Uterus (tissue), 4 donors: ENCODE measurements around the gene CEP250. TPM values are rescaled to one million over a fixed set of nuclear protein-coding genes. Genes with fewer than 3 reads are reported as not detected.

Experiments
- DNase-seq, 2 donors: peaks; one replicate each; pipeline ENCODE4 v3.0.0-alpha.2; 2019 to 2020
- H3K27ac ChIP-seq, 2 donors: fragments of 200-600 bp; sonication (generic); 1 replicate in 1 of 2; 2 replicates in 1 of 2; pipeline ENCODE4 v1.5.1; 2016 to 2018
- H3K27me3 ChIP-seq, 2 donors: fragments of 200-600 bp; sonication (generic); one replicate each; pipeline ENCODE4 v1.5.1; 2018 to 2019; ENCODE audit warnings: control low read depth in 1 of 2
- H3K36me3 ChIP-seq, 2 donors: fragments of 200-600 bp; sonication (generic); one replicate each; pipeline ENCODE4 v1.5.1; 2019; ENCODE audit warnings: control low read depth in 1 of 2
- H3K4me1 ChIP-seq, 2 donors: fragments of 200-600 bp; sonication (generic); one replicate each; pipeline ENCODE4 v1.5.1; 2018 to 2019; ENCODE audit warnings: control low read depth in 1 of 2
- H3K4me3 ChIP-seq, 2 donors: fragments of 200-600 bp; sonication (generic); 1 replicate in 1 of 2; 2 replicates in 1 of 2; pipeline ENCODE4 v1.5.1; 2018 to 2019; ENCODE audit warnings: mild to moderate bottlenecking in 1 of 2
- H3K9me3 ChIP-seq, 2 donors: fragments of 200-600 bp; sonication (generic); one replicate each; pipeline ENCODE4 v1.5.1; 2019; ENCODE audit warnings: control low read depth in 1 of 2
- POLR2A ChIP-seq, 2 donors: fragments of 450-650 bp; IDR thresholded peaks; one replicate each; pipeline ENCODE4 v1.6.1; 2016; ENCODE audit warnings: antibody characterized with exemption in 2 of 2, mild to moderate bottlenecking in 1 of 2, moderate library complexity in 1 of 2
- intact Hi-C: fragments of 100-400 bp; cut with DNase I; formaldehyde crosslinking; loops from one replicate; pipeline ENCODE4 v1.15.1; 2023; ENCODE audit warnings: low total_unique reads
- total RNA-seq, 4 donors: library from RNA; depleted of rRNA in 3 of 4; stranded (reverse); fragments of >200 nt in 3 of 4; gene quantifications; one replicate each; pipeline versions ENCODE4 v1.1.0 to v1.2.4, GENCODE V29; 2014 to 2023
- TF ChIP-seq, protein P1 (sequence below), 4 experiments: fragments of 200-600 bp in 2 of 4; fragments of 450-650 bp in 2 of 4; sonication (generic) in 2 of 4; IDR thresholded peaks; one replicate each; pipeline ENCODE4 v1.5.1; 2016 to 2019; ENCODE audit warnings: antibody characterized with exemption in 4 of 4, mild to moderate bottlenecking in 2 of 4, moderate library complexity in 1 of 4
- donor health status: DM: yes; HTN: yes; CAD: no.

CEP250 gene
- total RNA-seq, 4 donors from 2014 or later, result 9.2 to 44.2 (median 41.5) TPM

DNA sequence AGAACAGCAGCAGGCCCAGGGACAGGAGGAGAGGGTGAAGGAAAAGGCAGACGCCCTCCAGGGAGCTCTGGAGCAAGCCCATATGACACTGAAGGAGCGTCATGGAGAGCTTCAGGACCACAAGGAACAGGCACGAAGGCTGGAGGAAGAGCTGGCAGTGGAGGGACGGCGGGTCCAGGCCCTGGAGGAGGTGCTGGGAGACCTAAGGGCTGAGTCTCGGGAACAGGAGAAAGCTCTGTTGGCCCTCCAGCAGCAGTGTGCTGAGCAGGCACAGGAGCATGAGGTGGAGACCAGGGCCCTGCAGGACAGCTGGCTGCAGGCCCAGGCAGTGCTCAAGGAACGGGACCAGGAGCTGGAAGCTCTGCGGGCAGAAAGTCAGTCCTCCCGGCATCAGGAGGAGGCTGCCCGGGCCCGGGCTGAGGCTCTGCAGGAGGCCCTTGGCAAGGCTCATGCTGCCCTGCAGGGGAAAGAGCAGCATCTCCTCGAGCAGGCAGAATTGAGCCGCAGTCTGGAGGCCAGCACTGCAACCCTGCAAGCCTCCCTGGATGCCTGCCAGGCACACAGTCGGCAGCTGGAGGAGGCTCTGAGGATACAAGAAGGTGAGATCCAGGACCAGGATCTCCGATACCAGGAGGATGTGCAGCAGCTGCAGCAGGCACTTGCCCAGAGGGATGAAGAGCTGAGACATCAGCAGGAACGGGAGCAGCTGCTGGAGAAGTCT is 48.6 kb downstream of the CEP250 start:
- H3K36me3 ChIP-seq, result no peaks in the 10 kb centered on the region
- no peak overlapping the region for H3K27ac ChIP-seq
- H3K27me3 ChIP-seq, result no peaks in the 10 kb centered on the region
- intact Hi-C loops, result no loop called here
- H3K4me1 ChIP-seq, result no peaks in the 10 kb centered on the region
- TF ChIP-seq POLR2A (IDR thresholded peaks at IDR 0.05), result no peak
- no peak overlapping the region for H3K4me3 ChIP-seq
- no peaks in the 10 kb centered on the region for H3K9me3 ChIP-seq
- DNase-seq, result peak in 1 of 2 donors; percentile 58

DNA sequence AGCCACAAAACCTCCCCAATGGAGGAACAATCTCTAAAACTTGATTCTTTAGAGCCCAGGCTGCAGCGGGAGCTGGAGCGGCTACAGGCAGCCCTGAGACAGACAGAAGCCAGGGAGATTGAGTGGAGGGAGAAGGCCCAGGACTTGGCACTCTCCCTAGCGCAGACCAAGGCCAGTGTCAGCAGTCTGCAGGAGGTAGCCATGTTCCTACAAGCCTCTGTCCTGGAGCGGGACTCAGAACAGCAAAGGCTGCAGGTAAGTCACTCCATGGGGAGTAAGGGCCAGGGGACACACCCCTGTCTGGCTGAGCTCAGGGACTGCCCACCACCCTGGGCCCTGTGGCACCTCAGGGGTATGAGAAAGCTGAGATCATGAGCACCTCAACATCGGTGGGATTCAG is 49.4 kb downstream of the CEP250 start:
- H3K27me3 ChIP-seq, result no peaks in the 10 kb centered on the region
- H3K36me3 ChIP-seq, result no peaks in the 10 kb centered on the region
- TF ChIP-seq, protein P1, sequence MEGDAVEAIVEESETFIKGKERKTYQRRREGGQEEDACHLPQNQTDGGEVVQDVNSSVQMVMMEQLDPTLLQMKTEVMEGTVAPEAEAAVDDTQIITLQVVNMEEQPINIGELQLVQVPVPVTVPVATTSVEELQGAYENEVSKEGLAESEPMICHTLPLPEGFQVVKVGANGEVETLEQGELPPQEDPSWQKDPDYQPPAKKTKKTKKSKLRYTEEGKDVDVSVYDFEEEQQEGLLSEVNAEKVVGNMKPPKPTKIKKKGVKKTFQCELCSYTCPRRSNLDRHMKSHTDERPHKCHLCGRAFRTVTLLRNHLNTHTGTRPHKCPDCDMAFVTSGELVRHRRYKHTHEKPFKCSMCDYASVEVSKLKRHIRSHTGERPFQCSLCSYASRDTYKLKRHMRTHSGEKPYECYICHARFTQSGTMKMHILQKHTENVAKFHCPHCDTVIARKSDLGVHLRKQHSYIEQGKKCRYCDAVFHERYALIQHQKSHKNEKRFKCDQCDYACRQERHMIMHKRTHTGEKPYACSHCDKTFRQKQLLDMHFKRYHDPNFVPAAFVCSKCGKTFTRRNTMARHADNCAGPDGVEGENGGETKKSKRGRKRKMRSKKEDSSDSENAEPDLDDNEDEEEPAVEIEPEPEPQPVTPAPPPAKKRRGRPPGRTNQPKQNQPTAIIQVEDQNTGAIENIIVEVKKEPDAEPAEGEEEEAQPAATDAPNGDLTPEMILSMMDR (IDR thresholded peaks at IDR 0.05), result no peak
- intact Hi-C loops, result no loop called here
- DNase-seq, result no peak
- no peaks in the 10 kb centered on the region for H3K4me1 ChIP-seq
- no peak overlapping the region for H3K4me3 ChIP-seq
- no peaks in the 10 kb centered on the region for H3K9me3 ChIP-seq
- H3K27ac ChIP-seq, result no peak overlapping the region

DNA sequence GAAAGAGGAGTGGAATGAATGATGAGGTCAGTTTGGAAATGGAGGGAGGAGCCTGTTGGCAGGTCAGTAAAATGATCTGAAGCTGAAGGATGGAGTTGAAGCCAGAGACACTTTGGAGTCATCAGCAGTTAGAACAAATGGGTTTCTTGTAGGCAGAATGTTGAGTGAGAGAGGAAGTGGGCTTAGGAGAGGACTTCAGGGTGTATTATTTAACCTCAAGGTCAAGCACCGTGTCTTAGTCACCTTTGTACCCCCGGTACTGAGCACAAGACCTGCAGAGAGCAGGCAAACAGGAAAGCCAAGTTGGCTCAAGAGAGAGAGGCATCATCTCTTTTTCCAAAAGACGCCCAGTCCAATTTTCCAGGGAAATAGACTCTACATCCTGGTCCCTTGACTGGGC is 50.8 kb downstream of the CEP250 start:
- no peaks in the 10 kb centered on the region for H3K36me3 ChIP-seq
- H3K27ac ChIP-seq, result no peak overlapping the region
- TF ChIP-seq POLR2A (IDR thresholded peaks at IDR 0.05), result no peak
- TF ChIP-seq, protein P1 (IDR thresholded peaks at IDR 0.05), result no peak

DNA sequence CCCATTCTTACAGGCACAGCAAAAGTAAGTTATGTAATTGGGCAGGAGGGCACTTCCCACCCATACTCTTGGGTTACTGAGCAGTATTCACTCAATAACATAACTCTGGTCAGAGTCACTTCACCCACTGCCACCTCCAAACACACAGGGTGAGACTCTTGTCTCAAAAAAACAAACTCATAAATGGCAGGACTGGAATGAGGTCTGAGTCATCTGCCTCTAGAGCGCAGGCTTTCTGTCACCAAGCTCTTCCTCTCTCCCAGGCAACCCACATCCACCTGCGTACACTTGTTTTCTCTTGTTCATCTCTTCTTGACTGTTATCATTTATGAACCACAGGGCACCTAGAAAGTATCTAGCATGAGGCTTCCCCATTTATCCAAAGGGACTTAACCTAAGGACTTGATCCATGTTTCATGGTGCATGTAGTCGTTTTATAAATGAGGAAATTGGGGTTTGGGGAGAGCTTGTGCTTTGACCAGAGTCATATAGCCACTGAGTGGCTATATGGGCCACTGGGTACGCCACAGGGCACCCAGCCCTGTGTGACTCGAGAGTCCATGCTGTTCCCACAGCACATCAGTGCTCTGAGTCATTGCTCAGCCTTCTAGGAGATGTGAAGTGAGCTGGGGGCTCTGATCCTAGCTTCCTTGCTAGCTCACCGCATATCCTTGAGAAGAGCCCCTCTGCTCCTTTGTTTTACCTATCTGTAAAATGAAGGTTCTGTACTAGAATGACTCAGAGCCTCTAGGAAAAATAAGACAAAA is 51.7 kb downstream of the CEP250 start:
- no peaks in the 10 kb centered on the region for H3K36me3 ChIP-seq

More for the DNA sequence above, 50.8 kb downstream of the CEP250 start:
- no peaks in the 10 kb centered on the region for H3K27me3 ChIP-seq
- no peaks in the 10 kb centered on the region for H3K9me3 ChIP-seq
- DNase-seq, result no peak
- intact Hi-C loops, result no loop called here
- H3K4me1 ChIP-seq, result no peaks in the 10 kb centered on the region
- no peak overlapping the region for H3K4me3 ChIP-seq

DNA sequence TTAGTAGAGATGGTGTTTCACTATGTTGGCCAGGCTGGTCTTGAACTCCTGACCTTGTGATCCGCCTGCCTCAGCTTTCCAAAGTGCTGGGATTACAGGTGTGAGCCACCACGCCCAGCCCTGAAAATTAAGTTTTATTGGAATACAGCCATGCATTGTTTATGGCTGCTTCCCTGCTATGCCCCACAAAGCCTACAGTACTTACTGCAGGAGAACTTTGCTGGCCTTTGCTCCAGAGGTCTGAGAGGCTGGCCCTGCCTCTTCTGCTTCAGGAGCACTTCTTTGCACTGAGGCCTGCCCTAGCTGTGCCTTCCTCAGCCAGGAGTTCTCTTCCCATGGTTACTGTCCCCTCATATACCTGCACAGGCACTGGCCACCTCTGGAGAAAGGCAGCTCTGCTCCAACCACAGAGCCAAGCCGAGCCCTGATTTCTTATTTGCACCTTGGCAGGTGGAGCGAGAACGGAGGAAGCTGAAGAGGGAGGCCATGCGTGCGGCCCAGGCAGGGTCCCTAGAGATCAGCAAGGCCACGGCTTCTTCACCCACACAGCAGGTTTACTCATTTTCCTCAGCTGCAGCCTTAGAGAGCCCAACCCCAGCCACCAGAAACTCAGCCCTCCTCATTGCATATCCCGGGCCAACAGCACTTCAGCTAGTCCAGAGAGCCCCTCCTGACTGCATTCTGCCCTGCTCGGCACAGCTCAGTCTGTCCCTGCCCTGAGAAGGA is 53.3 kb downstream of the CEP250 start:
- no peaks in the 10 kb centered on the region for H3K4me1 ChIP-seq
- no peaks in the 10 kb centered on the region for H3K9me3 ChIP-seq
- TF ChIP-seq POLR2A (IDR thresholded peaks at IDR 0.05), result no peak
- TF ChIP-seq, protein P1 (IDR thresholded peaks at IDR 0.05), result no peak
- intact Hi-C loops, result no loop called here
- no peak for DNase-seq
- no peak overlapping the region for H3K4me3 ChIP-seq
- H3K27ac ChIP-seq, result no peak overlapping the region
- no peaks in the 10 kb centered on the region for H3K27me3 ChIP-seq
- no peaks in the 10 kb centered on the region for H3K36me3 ChIP-seq

More for the DNA sequence above, 51.7 kb downstream of the CEP250 start:
- Histone ChIP-seq H3K4me1 (no peaks in the 10 kb centered on the region), H3K9me3 (no peaks in the 10 kb centered on the region), H3K27me3 (no peaks in the 10 kb centered on the region), H3K4me3 (no peak overlapping the region), H3K27ac (no peak overlapping the region)
- TF ChIP-seq POLR2A (IDR thresholded peaks at IDR 0.05), result no peak
- no peak for DNase-seq
- intact Hi-C loops, result no loop called here
